ENCODE data around the gene TMEM273.

- TF ChIP-seq, protein P1, sequence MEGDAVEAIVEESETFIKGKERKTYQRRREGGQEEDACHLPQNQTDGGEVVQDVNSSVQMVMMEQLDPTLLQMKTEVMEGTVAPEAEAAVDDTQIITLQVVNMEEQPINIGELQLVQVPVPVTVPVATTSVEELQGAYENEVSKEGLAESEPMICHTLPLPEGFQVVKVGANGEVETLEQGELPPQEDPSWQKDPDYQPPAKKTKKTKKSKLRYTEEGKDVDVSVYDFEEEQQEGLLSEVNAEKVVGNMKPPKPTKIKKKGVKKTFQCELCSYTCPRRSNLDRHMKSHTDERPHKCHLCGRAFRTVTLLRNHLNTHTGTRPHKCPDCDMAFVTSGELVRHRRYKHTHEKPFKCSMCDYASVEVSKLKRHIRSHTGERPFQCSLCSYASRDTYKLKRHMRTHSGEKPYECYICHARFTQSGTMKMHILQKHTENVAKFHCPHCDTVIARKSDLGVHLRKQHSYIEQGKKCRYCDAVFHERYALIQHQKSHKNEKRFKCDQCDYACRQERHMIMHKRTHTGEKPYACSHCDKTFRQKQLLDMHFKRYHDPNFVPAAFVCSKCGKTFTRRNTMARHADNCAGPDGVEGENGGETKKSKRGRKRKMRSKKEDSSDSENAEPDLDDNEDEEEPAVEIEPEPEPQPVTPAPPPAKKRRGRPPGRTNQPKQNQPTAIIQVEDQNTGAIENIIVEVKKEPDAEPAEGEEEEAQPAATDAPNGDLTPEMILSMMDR (IDR thresholded peaks at IDR 0.05), result no peak
- no peak for TF ChIP-seq POLR2A (IDR thresholded peaks at IDR 0.05)
These were observed 37.2 kb upstream of the TMEM273 start for GRCh38 chr10:49225218-49225876.
